B cell (primary cell): ENCODE measurements around the gene TSSK2. TPM values are rescaled to one million over a fixed set of nuclear protein-coding genes. Genes with fewer than 3 reads are reported as not detected.
"Not testable (repeated sequence)": the region's sequence is repeated elsewhere in the genome, so short reads cannot be mapped to it uniquely, and the experiment has no call there.

Experiments used
- ATAC-seq: fragments of 200-7000 bp; cut with Tn5 transposase; one replicate; pipeline ENCODE4 v1.10.0; 2021; ENCODE audit warnings: low read depth, mild to moderate bottlenecking, moderate number of reproducible peaks, moderate library complexity
- CTCF ChIA-PET: fragments of 350-600 bp; sonication (Branson Sonifier 250); formaldehyde crosslinking; loops from one replicate; lab custom pipeline; 2021; ENCODE audit warnings: antibody characterized with exemption, inconsistent platforms; lab: Charles Lee
- POLR2A ChIA-PET: fragments of 350-600 bp; sonication (Branson Sonifier 250); formaldehyde crosslinking; loops from one replicate; lab custom pipeline; 2021; ENCODE audit warnings: antibody characterized with exemption; lab: Charles Lee
- DNase-seq: peaks from one replicate; pipeline ENCODE4 v3.0.0; 2013
- H2AFZ ChIP-seq: 2 replicates; pipeline ENCODE4 v1.6.1; 2012; ENCODE audit warnings: mild to moderate bottlenecking, low read depth, low read length; ENCODE audit not compliant: insufficient read depth, poor library complexity, severe bottlenecking
- H3K27ac ChIP-seq, 2 donors: 1 replicate in 1 of 2; 2 replicates in 1 of 2; pipeline ENCODE4 v1.5.1; 2012 to 2013; ENCODE audit warnings: low read length in 2 of 2, mild to moderate bottlenecking in 2 of 2, moderate library complexity in 1 of 2
- H3K27me3 ChIP-seq, 4 experiments: fragments of 200-600 bp in 1 of 4; sonication (generic) in 1 of 4; replicated peaks in 1 of 4; 1 replicate in 2 of 4; 2 replicates in 2 of 4; pipeline versions ENCODE4 v1.6.1 to v1.7.0; 2013 to 2016; ENCODE audit warnings: low read length in 3 of 4, mild to moderate bottlenecking in 2 of 4, mixed read lengths in 1 of 4, moderate library complexity in 1 of 4; ENCODE audit not compliant: insufficient read depth in 4 of 4, control insufficient read depth in 3 of 4; ENCODE audit errors: control extremely low read depth in 1 of 4
- H3K36me3 ChIP-seq, 2 experiments: replicated peaks in 1 of 2; 1 replicate in 1 of 2; 2 replicates in 1 of 2; pipeline versions ENCODE4 v1.6.1 to v1.7.1; 2013; ENCODE audit warnings: low read length in 1 of 2; ENCODE audit not compliant: insufficient read depth in 2 of 2, control insufficient read depth in 1 of 2; ENCODE audit errors: control extremely low read depth in 1 of 2, extremely low read depth in 1 of 2
- H3K4me1 ChIP-seq, 2 donors: fragments of 200-600 bp in 1 of 2; sonication (generic) in 1 of 2; 1 replicate in 1 of 2; 2 replicates in 1 of 2; pipeline versions ENCODE4 v1.5.1 to v1.6.1; 2013 to 2017; ENCODE audit warnings: low read length in 2 of 2; ENCODE audit not compliant: control insufficient read depth in 2 of 2, insufficient read depth in 2 of 2
- H3K4me2 ChIP-seq: replicated peaks from 2 replicates; pipeline ENCODE3; 2012; ENCODE audit warnings: mild to moderate bottlenecking, low read depth, low read length; ENCODE audit not compliant: poor library complexity, severe bottlenecking
- H3K4me3 ChIP-seq, 5 experiments: fragments of 200-600 bp in 1 of 5; sonication (generic) in 1 of 5; 1 replicate in 3 of 5; 2 replicates in 2 of 5; pipeline versions ENCODE4 v1.5.1 to v1.7.0; 2011 to 2016; ENCODE audit warnings: low read length in 4 of 5, mild to moderate bottlenecking in 4 of 5, low read depth in 2 of 5, control low read depth in 1 of 5, moderate library complexity in 1 of 5; ENCODE audit not compliant: insufficient read depth in 1 of 5; ENCODE audit errors: control extremely low read depth in 1 of 5, extremely low read depth in 1 of 5
- H3K79me2 ChIP-seq: fragments of 200-600 bp; sonication (generic); one replicate; pipeline ENCODE4 v1.6.0; 2016; ENCODE audit warnings: low read length; ENCODE audit not compliant: control insufficient read depth, insufficient read depth
- H3K9ac ChIP-seq: fragments of 200-600 bp; sonication (generic); 2 replicates; pipeline ENCODE4 v1.6.1; 2017; ENCODE audit warnings: mild to moderate bottlenecking, low read length, moderate library complexity
- H3K9me3 ChIP-seq, 3 donors: one replicate each; pipeline versions ENCODE4 v1.6.1 to v1.7.1; 2013; ENCODE audit warnings: low read length in 2 of 3; ENCODE audit not compliant: control insufficient read depth in 2 of 3, insufficient read depth in 1 of 3; ENCODE audit errors: control extremely low read depth in 1 of 3
- H4K20me1 ChIP-seq: 2 replicates; pipeline ENCODE4 v1.6.0; 2012; ENCODE audit warnings: mild to moderate bottlenecking, low read length; ENCODE audit not compliant: insufficient read depth, control insufficient read depth, poor library complexity, severe bottlenecking
- H3K27ac Mint-ChIP-seq: one replicate; pipeline ENCODE4 v1.8.0; 2021; ENCODE audit warnings: mixed read lengths
- H3K27me3 Mint-ChIP-seq: one replicate; pipeline ENCODE4 v1.8.0; 2021; ENCODE audit warnings: mixed read lengths
- H3K4me1 Mint-ChIP-seq: one replicate; pipeline ENCODE4 v1.8.0; 2021; ENCODE audit warnings: mixed read lengths
- H3K4me3 Mint-ChIP-seq: one replicate; pipeline ENCODE4 v1.8.0; 2021; ENCODE audit warnings: mixed read lengths
- H3K9me3 Mint-ChIP-seq: one replicate; pipeline ENCODE4 v1.8.0; 2022; ENCODE audit warnings: mixed read lengths; ENCODE audit not compliant: insufficient read depth
- CTCF ChIP-seq: fragments of 200-600 bp; IDR thresholded peaks from one replicate; pipeline ENCODE4 v1.8.0; 2022; ENCODE audit warnings: antibody characterized with exemption, mild to moderate bottlenecking
- EZH2 ChIP-seq: IDR thresholded peaks from 2 replicates; pipeline ENCODE4 v1.6.1; 2012; ENCODE audit warnings: borderline replicate concordance, low read depth, mild to moderate bottlenecking, moderate library complexity, low read length; ENCODE audit not compliant: insufficient read depth, poor library complexity, severe bottlenecking
- WGBS: methylation state at CpG from one replicate; pipeline ENCODE4 v1.1.5; 2013; ENCODE audit warnings: missing lambda C conversion rate; ENCODE audit not compliant: insufficient coverage; 5-methylcytosine and 5-hydroxymethylcytosine counted together
- intact Hi-C: fragments of 100-400 bp; cut with micrococcal nuclease; formaldehyde crosslinking; loops from one replicate; pipeline ENCODE4 v1.10.0; 2022
- polyA plus RNA-seq: library from polyadenylated mRNA; depleted of rRNA; stranded (reverse); fragments of >200 nt; gene quantifications from 2 replicates; pipeline ENCODE4 v1.2.3, GENCODE V29; 2012
- total RNA-seq, 2 donors: library from RNA; stranded (reverse); fragments of 120-200 nt in 1 of 2; gene quantifications; 1 replicate in 1 of 2; 2 replicates in 1 of 2; pipeline versions ENCODE4 v1.2.3 to v1.2.4, GENCODE V29; 2013 to 2022

TSSK2 gene
- total and polyA plus RNA-seq, 2 donors (not counting 1 experiment from before 2014, with no cell fraction given), result 0.15 TPM; not detected in 1

- peaks cover 4% of the 10 kb centered on the region for H3K9me3 Mint-ChIP-seq
- Histone ChIP-seq H3K9ac (no peak overlapping the region), H3K4me1 (peaks cover 13 to 16% of the 10 kb centered on the region in 2 donors), H3K4me3 (no peak overlapping the region), H3K4me2 (no peak overlapping the region), H3K79me2 (no peaks in the 10 kb centered on the region), H3K27ac (no peak overlapping the region), H3K36me3 (no peaks in the 10 kb centered on the region), H4K20me1 (no peaks in the 10 kb centered on the region), H3K27me3 (peaks cover 0 to 46% (median 17%) of the 10 kb centered on the region in 4 experiments), H3K9me3 (peaks cover 0 to 16% (median 0%) of the 10 kb centered on the region in 3 donors), H2AFZ (no peak overlapping the region)
- 53% methylated on average over 8 of the region's 11 CpGs for WGBS
- ATAC-seq, result no peak
- peaks cover 11% of the 10 kb centered on the region for H3K4me1 Mint-ChIP-seq
- POLR2A ChIA-PET, result interaction anchor here (0.6 kb wide), 1 partner anchor 642 kb away, joined by 4 read pairs; no protein-coding TSS in a partner anchor
- no peak for TF ChIP-seq CTCF
- no peak for TF ChIP-seq EZH2
- no peak overlapping the region for H3K27ac Mint-ChIP-seq
- H3K4me3 Mint-ChIP-seq, result no peak overlapping the region
- CTCF ChIA-PET, result interaction anchor here (0.8 kb wide), 1 partner anchor 8 kb away, joined by 3 read pairs; the partner anchor contains the start of gene ESS2
- H3K27me3 Mint-ChIP-seq, result peaks cover 35% of the 10 kb centered on the region
- DNase-seq, result no peak
- intact Hi-C loops, result no loop called here
Measured at GRCh38 chr22:19152942-19153883, 22.1 kb downstream of the TSSK2 start.

DNA sequence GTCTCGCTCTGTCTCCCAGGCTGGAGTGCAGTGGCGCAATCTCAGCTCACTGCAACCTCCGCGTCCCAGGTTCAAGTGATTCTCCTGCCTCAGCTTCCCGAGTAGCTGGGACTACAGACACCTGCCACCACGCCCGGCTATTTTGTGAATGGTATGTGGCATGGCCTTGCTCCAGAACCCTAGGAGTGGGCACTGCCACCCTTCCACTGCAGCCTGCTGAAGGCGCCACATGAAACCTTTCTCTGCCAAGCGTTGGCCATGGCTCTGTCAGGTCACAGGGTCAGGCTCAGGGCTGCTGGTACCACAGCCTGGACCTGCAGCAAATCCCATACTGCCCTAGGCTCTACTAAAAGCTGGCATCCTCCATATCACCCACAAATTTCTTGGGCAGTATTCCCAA, 25.0 kb downstream of the TSSK2 start:
- H3K4me3 Mint-ChIP-seq, POLR2A ChIA-PET, H3K4me1 Mint-ChIP-seq, H3K9me3 Mint-ChIP-seq, DNase-seq, H2AFZ ChIP-seq, H3K27ac Mint-ChIP-seq, H3K9ac ChIP-seq, H3K4me2 ChIP-seq, intact Hi-C loops, H3K4me3 ChIP-seq, ATAC-seq, H3K4me1 ChIP-seq, H3K36me3 ChIP-seq, H3K27ac ChIP-seq, H3K9me3 ChIP-seq, H4K20me1 ChIP-seq, CTCF ChIA-PET, H3K79me2 ChIP-seq: not testable (repeated sequence)
- 98% methylated on average over 8 of the region's 9 CpGs for WGBS
- peaks cover 0 to 26% (median 10%) of the 10 kb centered on the region in 4 experiments for H3K27me3 ChIP-seq
- H3K27me3 Mint-ChIP-seq, result peaks cover 41% of the 10 kb centered on the region

- H3K4me2 ChIP-seq, H3K27me3 ChIP-seq, H3K9me3 ChIP-seq, DNase-seq, POLR2A ChIA-PET, H3K4me3 ChIP-seq, H3K9ac ChIP-seq, ATAC-seq, intact Hi-C loops, H4K20me1 ChIP-seq, H3K27ac ChIP-seq, H3K4me1 ChIP-seq, H3K27ac Mint-ChIP-seq, H3K79me2 ChIP-seq, CTCF ChIA-PET, H3K36me3 ChIP-seq, H3K4me3 Mint-ChIP-seq, H3K4me1 Mint-ChIP-seq, H2AFZ ChIP-seq, H3K9me3 Mint-ChIP-seq: not testable (repeated sequence)
- H3K27me3 Mint-ChIP-seq, result peaks cover 23% of the 10 kb centered on the region
- 91% methylated on average over 9 of the region's 11 CpGs for WGBS
Measured at GRCh38 chr22:19158649-19159048, 27.5 kb downstream of the TSSK2 start.
